RPMI7951 (cell line): ENCODE measurements around the gene HLA-F. TPM values are rescaled to one million over a fixed set of nuclear protein-coding genes. Genes with fewer than 3 reads are reported as not detected.

ENCODE experiments used
- DNase-seq: peaks from one replicate; pipeline ENCODE4 v3.0.0-alpha.2; 2012; ENCODE audit warnings: low read depth
- total RNA-seq: library from RNA; depleted of rRNA; stranded (reverse); fragments of >200 nt; shearing (Covaris generic); gene quantifications from 2 replicates; pipeline ENCODE4 v1.2.3, GENCODE V29; 2014; rRNA removed

HLA-F gene
- total RNA-seq, 1 experiment from 2014 or later = 59.1 TPM

- peak; percentile 88 for DNase-seq
These were observed 40.5 kb downstream of the HLA-F start for GRCh38 chr6:29763491-29764289.

GRCh38 chr6:29764422-29765196 is 41.4 kb downstream of the HLA-F start:
- DNase-seq = peak; percentile 20

GRCh38 chr6:29769336-29769735 is 46.1 kb downstream of the HLA-F start:
- no peak for DNase-seq

- DNase-seq = no peak
These were observed 47.1 kb downstream of the HLA-F start for GRCh38 chr6:29770306-29770705.

- no peak for DNase-seq
These were observed 53.5 kb downstream of the HLA-F start for GRCh38 chr6:29776684-29777083.

Other genes with a start within 250 kb of the HLA-F start
- gene MAS1L, start 235.5 kb upstream of the HLA-F start, total RNA-seq = not detected in 2 replicates
- gene UBD, start 163.7 kb upstream of the HLA-F start, total RNA-seq = not detected in 2 replicates
- gene OR2H2, start 138.3 kb upstream of the HLA-F start, total RNA-seq = not detected in 2 replicates
- 3.3 and 5.0 TPM in 2 replicates for gene GABBR1, start 90.3 kb upstream of the HLA-F start, total RNA-seq
- gene MOG, start 66.3 kb upstream of the HLA-F start, total RNA-seq = not detected in 2 replicates
- gene ZFP57, start 42.3 kb upstream of the HLA-F start, total RNA-seq = not detected in 2 replicates
- not detected in 2 replicates for gene HLA-G, start 104.4 kb downstream of the HLA-F start, total RNA-seq
- 1,042 and 1,246 TPM in 2 replicates for gene HLA-A, start 219.1 kb downstream of the HLA-F start, total RNA-seq